HCT116 (cell line): ENCODE results near the gene GPX7. TPM values are rescaled to one million over a fixed set of nuclear protein-coding genes. Genes with fewer than 3 reads are reported as not detected.

Experiments
- ATAC-seq: fragments of 200-7000 bp; cut with Tn5 transposase; 2 replicates; pipeline ENCODE4 v1.9.1; 2020; ENCODE audit warnings: mild to moderate bottlenecking, moderate library complexity
- BruUV-seq: library from RNA; stranded (reverse); fragments of 400-500 nt; replicated peaks from 2 replicates; lab custom pipeline; 2021; lab: Mats Ljungman, UMichigan
- CTCF ChIA-PET: fragments of 300-600 bp; sonication (Branson Sonifier 250); formaldehyde crosslinking; loops from one replicate; lab custom pipeline; 2021; ENCODE audit warnings: antibody characterized with exemption; lab: Charles Lee
- POLR2A ChIA-PET: fragments of 300-600, 350-600 bp; sonication (Branson Sonifier 250); formaldehyde crosslinking; loops from one replicate; lab custom pipeline; 2021; ENCODE audit warnings: antibody characterized with exemption; lab: Charles Lee
- RAD21 ChIA-PET, 2 experiments: fragments of 300-600 bp; sonication (Branson Sonifier 250); formaldehyde crosslinking; loops; one replicate each; lab custom pipeline; 2023; ENCODE audit warnings: low total read pairs in 2 of 2; ENCODE audit not compliant: uncharacterized antibody in 2 of 2, unreplicated experiment in 2 of 2, low non-redundant PET in 1 of 2; lab: Charles Lee
- DNase-seq: peaks from one replicate; pipeline ENCODE4 v3.0.0-alpha.2; 2010; ENCODE audit warnings: low read depth, low spot score
- H2AFZ ChIP-seq: fragments of 200-600 bp; shearing (Covaris generic), sonication (generic); 2 replicates; pipeline ENCODE4 v1.6.1; 2017; ENCODE audit warnings: low read depth, mixed run types, mixed read lengths, antibody characterized with exemption, low read length; ENCODE audit not compliant: poor library complexity, severe bottlenecking
- H3K27ac ChIP-seq: 2 replicates; pipeline ENCODE4 v1.5.1; 2012; ENCODE audit warnings: low read depth, low read length
- H3K27me3 ChIP-seq: fragments of 200-600 bp; sonication (generic); 2 replicates; pipeline ENCODE4 v1.6.1; 2016; ENCODE audit warnings: mixed run types, low read length, mixed read lengths; ENCODE audit not compliant: insufficient read depth
- H3K36me3 ChIP-seq, 2 experiments: fragments of 200-500 bp in 1 of 2; fragments of 200-600 bp in 1 of 2; sonication (Bioruptor generic) in 1 of 2; sonication (generic) in 1 of 2; 2 replicates each; pipeline versions ENCODE4 v1.5.1 to v1.6.1; 2014 to 2016; ENCODE audit warnings: low read length in 2 of 2, inconsistent platforms in 1 of 2, mixed read lengths in 1 of 2, mixed run types in 1 of 2; ENCODE audit not compliant: insufficient read depth in 2 of 2, control insufficient read depth in 1 of 2
- H3K4me1 ChIP-seq, 2 experiments: fragments of 200-600 bp in 1 of 2; sonication (generic) in 1 of 2; 2 replicates each; pipeline versions ENCODE4 v1.5.1 to v1.6.1; 2012 to 2017; ENCODE audit warnings: low read length in 2 of 2, inconsistent platforms in 1 of 2, mild to moderate bottlenecking in 1 of 2, mixed read lengths in 1 of 2, mixed run types in 1 of 2, moderate library complexity in 1 of 2; ENCODE audit not compliant: insufficient read depth in 2 of 2, control insufficient read depth in 1 of 2
- H3K4me2 ChIP-seq: fragments of 200-600 bp; sonication (generic); 2 replicates; pipeline ENCODE4 v1.6.1; 2017; ENCODE audit warnings: mixed run types, low read length, mixed read lengths
- H3K4me3 ChIP-seq, 2 experiments: fragments of 200-600 bp in 1 of 2; sonication (generic) in 1 of 2; replicated peaks in 1 of 2; 2 replicates each; pipeline ENCODE4 v1.5.1; 2011 to 2016; ENCODE audit warnings: low read length in 2 of 2, control low read depth in 1 of 2, low read depth in 1 of 2, mild to moderate bottlenecking in 1 of 2, mixed read lengths in 1 of 2, mixed run types in 1 of 2
- H3K79me2 ChIP-seq: fragments of 200-600 bp; sonication (generic); 2 replicates; pipeline ENCODE4 v1.6.1; 2017; ENCODE audit warnings: mild to moderate bottlenecking, mixed run types, low read length, moderate library complexity, mixed read lengths; ENCODE audit not compliant: insufficient read depth
- H3K9ac ChIP-seq: fragments of 200-600 bp; sonication (generic); 2 replicates; pipeline ENCODE4 v1.6.1; 2016; ENCODE audit warnings: low read length, mixed read lengths
- H3K9me2 ChIP-seq: fragments of 200-600 bp; sonication (generic), shearing (Covaris generic); 2 replicates; pipeline ENCODE4 v1.6.1; 2017; ENCODE audit warnings: mixed run types, mild to moderate bottlenecking, moderate library complexity; ENCODE audit not compliant: insufficient read depth
- H3K9me3 ChIP-seq, 2 experiments: fragments of 200-500 bp in 1 of 2; fragments of 200-600 bp in 1 of 2; sonication (Bioruptor generic) in 1 of 2; sonication (generic) in 1 of 2; 2 replicates each; pipeline ENCODE4 v1.6.1; 2014 to 2017; ENCODE audit warnings: low read length in 2 of 2, mixed read lengths in 2 of 2, inconsistent platforms in 1 of 2, low read depth in 1 of 2, mild to moderate bottlenecking in 1 of 2, mixed run types in 1 of 2, moderate library complexity in 1 of 2; ENCODE audit not compliant: control insufficient read depth in 1 of 2, insufficient read depth in 1 of 2
- H4K20me1 ChIP-seq: fragments of 200-600 bp; sonication (generic), shearing (Covaris generic); 2 replicates; pipeline ENCODE4 v1.6.1; 2017; ENCODE audit warnings: mixed run types, mild to moderate bottlenecking, moderate library complexity; ENCODE audit not compliant: insufficient read depth
- CEBPB ChIP-seq: IDR thresholded peaks from 2 replicates; pipeline ENCODE4 v1.6.1; 2012; ENCODE audit warnings: low read depth
- EGR1 ChIP-seq: IDR thresholded peaks from 2 replicates; pipeline ENCODE4 v1.6.1; 2012; ENCODE audit warnings: low read depth
- EZH2phosphoT487 ChIP-seq: fragments of 200-600 bp; IDR thresholded peaks from 2 replicates; pipeline ENCODE4 v1.6.1; 2018; ENCODE audit warnings: antibody characterized with exemption, borderline replicate concordance
- FOSL1 ChIP-seq: IDR thresholded peaks from 2 replicates; pipeline ENCODE4 v1.6.1; 2012; ENCODE audit warnings: low read depth
- POLR2A ChIP-seq: IDR thresholded peaks from 2 replicates; pipeline ENCODE4 v1.7.0; 2011; ENCODE audit warnings: borderline replicate concordance; ENCODE audit not compliant: insufficient read depth, insufficient read length; ENCODE audit errors: extremely low read depth
- POLR2AphosphoS5 ChIP-seq: IDR thresholded peaks from 2 replicates; pipeline ENCODE4 v1.6.1; 2011; ENCODE audit warnings: mild to moderate bottlenecking, low read depth, low read length, moderate library complexity
- RAD21 ChIP-seq: IDR thresholded peaks from 2 replicates; pipeline ENCODE4 v1.6.1; 2012; ENCODE audit warnings: low read depth, mild to moderate bottlenecking
- SIN3A ChIP-seq: IDR thresholded peaks from 2 replicates; pipeline ENCODE4 v1.6.1; 2012; ENCODE audit warnings: low read depth
- SP1 ChIP-seq: IDR thresholded peaks from 2 replicates; pipeline ENCODE4 v1.6.1; 2012; ENCODE audit warnings: low read depth
- TCF7L2 ChIP-seq: IDR thresholded peaks from 2 replicates; pipeline ENCODE4 v1.7.0; 2011; ENCODE audit warnings: borderline replicate concordance, inconsistent platforms; ENCODE audit not compliant: insufficient read depth, insufficient read length; ENCODE audit errors: extremely low read depth
- ZFX ChIP-seq: fragments of 450-650 bp; IDR thresholded peaks from 2 replicates; pipeline ENCODE4 v1.6.1; 2017
- ZNF274 ChIP-seq: fragments of 200-500 bp; sonication (Bioruptor generic); IDR thresholded peaks from 2 replicates; pipeline ENCODE4 v1.6.1; 2014; ENCODE audit warnings: mild to moderate bottlenecking, low read depth, low read length, inconsistent platforms
- intact Hi-C: fragments of 100-400 bp; cut with micrococcal nuclease; formaldehyde crosslinking; loops from 2 replicates; pipeline ENCODE4 v1.10.0; 2022
- total RNA-seq: library from RNA; stranded (reverse); gene quantifications from one replicate; pipeline ENCODE4 v1.2.1, GENCODE V29; 2021; ENCODE audit not compliant: unreplicated experiment
- TF ChIP-seq, protein P1 (sequence below): IDR thresholded peaks from 2 replicates; pipeline ENCODE4 v1.6.1; 2011; ENCODE audit warnings: mild to moderate bottlenecking, low read length, moderate library complexity; ENCODE audit not compliant: insufficient replicate concordance; ENCODE audit errors: extremely low read depth
- TF ChIP-seq, protein P2 (sequence below): IDR thresholded peaks from 2 replicates; pipeline ENCODE4 v1.6.1; 2012; ENCODE audit warnings: low read depth
- TF ChIP-seq, protein P3 (sequence below): IDR thresholded peaks from 2 replicates; pipeline ENCODE4 v1.6.1; 2012

The GPX7 gene
- total RNA-seq, 1 experiment from 2014 or later: not detected

DNA sequence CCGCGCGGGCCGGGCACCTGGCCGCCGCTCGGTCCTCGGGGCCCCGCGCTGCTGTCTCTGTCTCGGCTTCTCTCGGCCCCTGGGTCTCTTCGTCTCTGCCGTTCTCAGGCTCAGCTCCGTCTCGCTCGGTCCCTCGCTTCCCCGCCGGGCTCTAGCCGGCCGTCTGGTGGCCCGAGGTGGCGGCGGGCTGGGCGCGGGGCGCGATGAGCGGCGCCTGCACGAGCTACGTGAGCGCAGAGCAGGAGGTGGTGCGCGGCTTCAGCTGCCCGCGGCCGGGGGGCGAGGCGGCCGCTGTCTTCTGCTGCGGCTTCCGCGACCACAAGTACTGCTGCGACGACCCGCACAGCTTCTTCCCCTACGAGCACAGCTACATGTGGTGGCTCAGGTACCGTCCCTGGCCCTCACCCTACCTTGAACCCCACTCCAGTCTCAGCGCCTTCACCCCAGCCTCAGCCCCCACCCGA lies 31.2 kb downstream of the GPX7 start:
- ChIA-PET RAD21 (no interaction called here), CTCF (no interaction called here), POLR2A (no interaction called here)
- Histone ChIP-seq H3K27ac (no peak overlapping the region), H3K4me1 (peaks cover 0 to 5% of the 10 kb centered on the region in 2 experiments; a peak in 1 of 4 replicates), H2AFZ (no peak overlapping the region), H3K27me3 (no peaks in the 10 kb centered on the region), H3K4me2 (no peak overlapping the region), H3K79me2 (no peaks in the 10 kb centered on the region), H4K20me1 (no peaks in the 10 kb centered on the region), H3K9me2 (no peaks in the 10 kb centered on the region), H3K4me3 (no peak overlapping the region), H3K9me3 (no peaks in the 10 kb centered on the region), H3K36me3 (no peaks in the 10 kb centered on the region), H3K9ac (no peak overlapping the region)
- ATAC-seq (no peak), DNase-seq (no peak)
- intact Hi-C loops: no loop called here
- no TSS peak for BruUV-seq
- TF ChIP-seq, protein P1, sequence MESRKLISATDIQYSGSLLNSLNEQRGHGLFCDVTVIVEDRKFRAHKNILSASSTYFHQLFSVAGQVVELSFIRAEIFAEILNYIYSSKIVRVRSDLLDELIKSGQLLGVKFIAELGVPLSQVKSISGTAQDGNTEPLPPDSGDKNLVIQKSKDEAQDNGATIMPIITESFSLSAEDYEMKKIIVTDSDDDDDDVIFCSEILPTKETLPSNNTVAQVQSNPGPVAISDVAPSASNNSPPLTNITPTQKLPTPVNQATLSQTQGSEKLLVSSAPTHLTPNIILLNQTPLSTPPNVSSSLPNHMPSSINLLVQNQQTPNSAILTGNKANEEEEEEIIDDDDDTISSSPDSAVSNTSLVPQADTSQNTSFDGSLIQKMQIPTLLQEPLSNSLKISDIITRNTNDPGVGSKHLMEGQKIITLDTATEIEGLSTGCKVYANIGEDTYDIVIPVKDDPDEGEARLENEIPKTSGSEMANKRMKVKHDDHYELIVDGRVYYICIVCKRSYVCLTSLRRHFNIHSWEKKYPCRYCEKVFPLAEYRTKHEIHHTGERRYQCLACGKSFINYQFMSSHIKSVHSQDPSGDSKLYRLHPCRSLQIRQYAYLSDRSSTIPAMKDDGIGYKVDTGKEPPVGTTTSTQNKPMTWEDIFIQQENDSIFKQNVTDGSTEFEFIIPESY: no peak
- TF ChIP-seq, protein P2, sequence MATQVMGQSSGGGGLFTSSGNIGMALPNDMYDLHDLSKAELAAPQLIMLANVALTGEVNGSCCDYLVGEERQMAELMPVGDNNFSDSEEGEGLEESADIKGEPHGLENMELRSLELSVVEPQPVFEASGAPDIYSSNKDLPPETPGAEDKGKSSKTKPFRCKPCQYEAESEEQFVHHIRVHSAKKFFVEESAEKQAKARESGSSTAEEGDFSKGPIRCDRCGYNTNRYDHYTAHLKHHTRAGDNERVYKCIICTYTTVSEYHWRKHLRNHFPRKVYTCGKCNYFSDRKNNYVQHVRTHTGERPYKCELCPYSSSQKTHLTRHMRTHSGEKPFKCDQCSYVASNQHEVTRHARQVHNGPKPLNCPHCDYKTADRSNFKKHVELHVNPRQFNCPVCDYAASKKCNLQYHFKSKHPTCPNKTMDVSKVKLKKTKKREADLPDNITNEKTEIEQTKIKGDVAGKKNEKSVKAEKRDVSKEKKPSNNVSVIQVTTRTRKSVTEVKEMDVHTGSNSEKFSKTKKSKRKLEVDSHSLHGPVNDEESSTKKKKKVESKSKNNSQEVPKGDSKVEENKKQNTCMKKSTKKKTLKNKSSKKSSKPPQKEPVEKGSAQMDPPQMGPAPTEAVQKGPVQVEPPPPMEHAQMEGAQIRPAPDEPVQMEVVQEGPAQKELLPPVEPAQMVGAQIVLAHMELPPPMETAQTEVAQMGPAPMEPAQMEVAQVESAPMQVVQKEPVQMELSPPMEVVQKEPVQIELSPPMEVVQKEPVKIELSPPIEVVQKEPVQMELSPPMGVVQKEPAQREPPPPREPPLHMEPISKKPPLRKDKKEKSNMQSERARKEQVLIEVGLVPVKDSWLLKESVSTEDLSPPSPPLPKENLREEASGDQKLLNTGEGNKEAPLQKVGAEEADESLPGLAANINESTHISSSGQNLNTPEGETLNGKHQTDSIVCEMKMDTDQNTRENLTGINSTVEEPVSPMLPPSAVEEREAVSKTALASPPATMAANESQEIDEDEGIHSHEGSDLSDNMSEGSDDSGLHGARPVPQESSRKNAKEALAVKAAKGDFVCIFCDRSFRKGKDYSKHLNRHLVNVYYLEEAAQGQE: no peak
- no peak for TF ChIP-seq SIN3A
- TF ChIP-seq EZH2phosphoT487: no peak
- TF ChIP-seq TCF7L2: no peak
- no peak for TF ChIP-seq EGR1
- no peak for TF ChIP-seq RAD21
- no peak for TF ChIP-seq ZFX
- no peak for TF ChIP-seq ZNF274
- no peak for TF ChIP-seq FOSL1
- no peak for TF ChIP-seq SP1
- no peak for TF ChIP-seq POLR2A
- TF ChIP-seq POLR2AphosphoS5: no peak
- TF ChIP-seq, protein P3, sequence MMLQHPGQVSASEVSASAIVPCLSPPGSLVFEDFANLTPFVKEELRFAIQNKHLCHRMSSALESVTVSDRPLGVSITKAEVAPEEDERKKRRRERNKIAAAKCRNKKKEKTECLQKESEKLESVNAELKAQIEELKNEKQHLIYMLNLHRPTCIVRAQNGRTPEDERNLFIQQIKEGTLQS: no peak
- no peak for TF ChIP-seq CEBPB
- TF ChIP-seq, all 23 proteins: peak for 0
